ENCODE data around the gene ARPP21.

The ARPP21 gene

DNA sequence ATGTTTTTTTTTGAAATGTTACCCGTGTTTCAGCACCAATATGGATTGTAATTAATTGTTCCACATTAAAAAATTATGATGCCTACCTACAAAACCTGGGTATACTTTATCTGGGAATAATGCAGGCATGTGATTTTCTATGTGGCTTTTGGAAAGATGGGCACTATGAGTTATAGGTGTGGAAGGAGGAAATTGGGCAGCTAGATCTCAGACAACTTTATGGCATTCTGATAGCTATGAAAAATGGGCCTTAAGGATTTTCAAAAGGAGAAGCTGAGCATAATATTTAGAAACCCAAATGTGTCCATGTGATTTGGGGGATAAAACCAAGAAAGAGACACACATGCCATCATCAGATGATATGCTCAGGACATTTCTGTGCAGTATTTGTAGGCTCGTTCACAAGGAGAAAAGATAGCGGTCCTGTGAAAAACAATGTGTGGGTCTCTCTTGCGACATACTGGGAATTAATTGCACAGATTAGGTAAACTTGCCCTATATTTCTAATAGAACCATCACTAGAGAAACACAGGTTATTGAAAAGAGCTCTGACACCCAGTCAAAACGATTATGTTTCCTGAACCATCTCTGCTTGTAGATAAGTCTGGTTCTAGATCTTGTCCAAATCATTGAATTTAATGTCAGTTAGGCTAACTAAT, 35.3 kb downstream of the ARPP21 start:
- in situ Hi-C loops (cut with HindIII; ENCODE audit: low sequenced_read_pairs) = no loop called here

DNA sequence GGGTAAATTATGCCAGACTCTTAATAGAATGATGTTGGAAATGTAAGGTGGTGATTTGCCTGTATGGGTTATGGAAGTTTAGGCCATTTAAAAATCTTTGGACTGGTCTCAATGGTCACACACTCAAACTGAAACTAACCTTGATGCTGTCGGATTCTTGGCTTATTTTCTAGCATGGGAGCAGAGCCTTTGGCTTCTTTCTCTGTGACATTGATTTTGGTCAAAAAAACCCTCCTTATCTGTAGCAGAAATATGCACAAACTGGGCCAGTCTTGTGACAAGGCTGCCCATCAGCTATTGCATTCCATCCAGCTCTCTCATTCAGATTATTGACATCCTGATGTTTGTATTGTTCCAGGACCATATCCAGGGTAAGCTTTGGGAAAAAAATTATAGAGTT, 35.9 kb downstream of the ARPP21 start:
- in situ Hi-C loops (cut with HindIII; ENCODE audit: low sequenced_read_pairs) = no loop called here

DNA sequence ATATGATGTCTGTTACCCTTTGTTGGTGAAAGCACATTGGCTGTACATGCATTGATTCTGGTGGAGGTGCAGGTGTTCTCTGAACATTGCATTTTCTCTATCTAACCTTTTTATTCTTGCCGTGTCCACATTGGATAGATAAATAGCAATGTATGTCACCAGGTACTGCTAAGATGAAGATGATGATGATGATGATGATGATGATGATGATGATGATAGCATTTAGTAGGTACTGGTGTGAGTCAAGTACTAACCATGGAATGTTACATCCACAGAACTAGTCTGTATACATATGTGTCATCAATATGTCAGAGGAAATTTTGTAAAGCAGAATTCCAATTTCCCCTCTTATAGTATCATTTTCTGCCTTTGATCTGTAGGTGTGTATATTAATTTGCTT, 36.3 kb downstream of the ARPP21 start:
- in situ Hi-C loops (cut with HindIII; ENCODE audit: low sequenced_read_pairs) = no loop called here

DNA sequence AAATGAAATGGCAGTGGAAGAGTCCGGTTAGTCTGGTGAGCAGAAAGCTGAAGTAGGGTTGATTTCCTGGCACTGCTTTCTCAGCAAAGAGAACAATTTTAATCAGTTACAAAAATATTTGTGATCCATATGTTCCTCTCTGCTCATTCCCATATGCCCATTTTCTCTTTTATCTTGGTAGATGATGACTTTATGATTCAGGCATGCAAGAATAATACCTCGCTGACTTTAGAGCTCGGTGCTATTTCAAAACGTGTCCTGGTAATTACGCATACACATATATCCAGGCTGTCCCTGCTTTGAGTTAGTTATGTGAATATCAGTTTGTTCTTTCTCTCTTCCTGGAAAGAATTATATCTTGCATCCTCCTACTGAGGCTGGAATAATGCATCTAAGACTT, 38.5 kb downstream of the ARPP21 start:
- in situ Hi-C loops (cut with HindIII; ENCODE audit: low sequenced_read_pairs) = no loop called here

DNA sequence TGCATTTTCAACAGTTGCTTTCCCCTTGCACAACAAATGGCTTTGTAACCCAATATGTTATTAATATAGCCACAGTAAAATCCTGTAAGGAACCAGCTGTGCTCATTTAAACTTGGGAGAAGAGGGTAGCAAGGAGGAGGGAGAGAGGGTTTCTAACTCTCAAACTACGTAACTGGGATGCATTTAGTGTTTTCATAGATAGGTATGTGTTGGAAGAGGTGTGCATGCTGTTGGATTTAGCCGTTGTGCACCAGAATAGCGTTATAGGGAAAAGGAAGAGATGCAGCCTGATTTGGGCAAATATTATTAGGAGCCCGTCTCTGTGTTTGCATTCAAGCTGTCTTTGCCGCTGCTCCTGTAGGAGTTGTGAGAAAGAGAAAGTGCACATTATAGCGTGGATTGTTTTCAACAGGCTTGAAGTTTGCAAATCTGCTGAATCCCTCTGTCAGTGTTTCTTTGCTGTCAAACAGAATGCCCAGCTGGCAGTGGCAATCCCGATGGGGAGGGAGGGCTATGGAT, 39.4 kb downstream of the ARPP21 start:
- in situ Hi-C loops (cut with HindIII; ENCODE audit: low sequenced_read_pairs) = no loop called here

DNA sequence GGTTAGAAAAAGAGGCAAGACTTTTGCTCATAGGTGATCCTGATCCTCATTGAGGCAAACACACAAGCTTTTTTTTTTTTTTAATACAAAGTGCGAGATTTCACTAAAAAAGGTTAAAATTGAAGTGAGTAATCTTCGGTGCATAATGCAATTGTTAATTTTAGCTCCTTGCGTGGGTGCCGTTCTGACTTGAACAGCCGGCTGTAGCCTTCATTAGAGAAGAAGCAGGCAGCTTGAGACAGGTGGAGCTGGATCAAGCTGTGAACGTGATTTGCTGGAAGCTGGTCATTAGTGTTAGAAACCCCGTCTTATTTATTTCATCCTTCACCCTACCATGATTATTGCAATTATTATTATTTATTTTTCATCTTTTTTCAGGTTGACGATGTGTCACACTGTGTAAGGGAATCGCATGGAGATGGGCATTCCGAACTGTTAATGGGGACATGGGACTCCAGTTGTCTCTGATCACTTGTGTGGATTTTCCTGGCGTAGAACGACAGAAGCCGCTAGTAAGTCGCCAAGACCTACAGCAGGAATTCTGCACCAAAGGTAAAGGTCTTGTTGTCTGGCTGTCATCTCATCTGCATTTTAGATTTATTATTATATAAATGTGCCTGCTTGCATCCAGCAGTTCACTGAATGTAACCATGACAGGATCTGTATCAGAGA, 40.2 kb downstream of the ARPP21 start:
- in situ Hi-C loops (cut with HindIII; ENCODE audit: low sequenced_read_pairs) = no loop called here

DNA sequence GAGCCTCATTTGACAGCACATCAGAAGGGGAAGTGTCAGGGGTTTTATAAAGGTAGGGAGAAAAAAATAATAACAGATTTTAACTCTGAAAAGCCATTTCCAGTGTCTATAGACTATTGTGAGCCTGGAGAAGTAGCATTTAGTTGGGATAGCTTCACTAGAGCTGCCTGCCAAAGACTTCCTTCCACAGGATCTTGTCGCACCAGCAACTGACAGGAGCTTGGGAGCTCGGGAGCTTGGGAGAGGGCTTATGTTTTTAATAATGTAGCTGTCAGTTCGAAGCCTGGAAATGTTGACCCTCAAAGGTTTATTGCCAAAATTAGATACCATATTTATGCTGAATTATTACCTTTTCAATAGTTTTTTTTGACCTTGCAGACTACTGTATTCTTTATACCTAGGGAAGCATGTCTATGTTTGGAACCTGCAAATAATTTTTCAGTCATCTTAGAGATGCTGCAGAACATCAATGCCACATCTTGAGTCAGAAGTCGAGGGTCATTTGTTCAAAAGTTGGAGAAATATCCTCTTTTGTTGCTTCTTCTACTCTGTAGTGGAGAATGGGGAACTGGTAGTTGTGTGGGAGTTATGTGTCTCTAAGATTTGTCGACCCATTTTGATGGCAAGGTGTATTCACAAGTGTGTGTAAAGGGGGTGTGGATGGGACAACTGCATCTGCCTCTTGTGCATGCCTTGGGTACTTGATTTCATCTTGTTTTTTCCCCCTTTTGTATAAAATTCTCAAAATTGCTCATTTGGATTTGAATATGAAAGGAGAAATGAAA, 41.7 kb downstream of the ARPP21 start:
- in situ Hi-C loops (cut with HindIII; ENCODE audit: low sequenced_read_pairs) = no loop called here

DNA sequence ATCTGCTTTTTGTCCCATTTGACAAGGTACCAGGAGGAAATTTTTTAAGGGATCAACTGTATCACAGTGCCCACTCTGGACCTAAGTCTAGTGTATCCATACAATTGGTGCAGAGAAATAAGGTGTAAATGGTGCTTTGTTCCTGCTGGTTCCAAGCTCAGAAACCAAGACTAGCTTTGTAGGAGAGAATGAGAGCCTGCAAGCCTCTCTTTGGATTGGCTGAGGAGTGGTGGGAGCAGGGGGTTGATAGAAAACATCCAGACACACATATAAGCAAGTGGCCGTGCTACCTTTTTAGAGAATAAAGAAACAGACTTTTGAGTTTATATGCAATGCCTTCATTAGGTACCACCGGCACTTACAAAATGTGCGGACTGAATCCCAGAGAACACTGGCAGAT, 45.8 kb downstream of the ARPP21 start:
- in situ Hi-C loops (cut with HindIII; ENCODE audit: low sequenced_read_pairs) = no loop called here

DNA sequence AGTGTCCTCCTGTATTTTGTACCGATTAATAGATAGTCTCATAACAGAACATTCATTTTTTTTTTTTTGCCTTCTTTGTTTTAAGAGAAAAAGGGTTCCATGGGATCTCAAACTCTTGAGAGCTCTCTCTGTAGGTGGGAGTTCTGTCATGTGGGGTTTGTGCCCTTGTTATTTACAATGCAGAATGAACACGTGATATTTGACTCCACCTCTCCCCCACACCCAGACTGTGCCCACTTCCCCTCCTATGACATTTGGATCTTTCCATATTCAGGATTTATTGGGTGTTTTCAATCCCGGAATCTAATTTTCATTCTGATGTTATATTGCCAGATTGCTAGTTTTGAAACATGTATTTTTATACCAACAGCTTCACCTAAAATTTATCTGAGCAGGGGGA, 49.5 kb downstream of the ARPP21 start:
- in situ Hi-C loops (cut with HindIII; ENCODE audit: low sequenced_read_pairs) = no loop called here

DNA sequence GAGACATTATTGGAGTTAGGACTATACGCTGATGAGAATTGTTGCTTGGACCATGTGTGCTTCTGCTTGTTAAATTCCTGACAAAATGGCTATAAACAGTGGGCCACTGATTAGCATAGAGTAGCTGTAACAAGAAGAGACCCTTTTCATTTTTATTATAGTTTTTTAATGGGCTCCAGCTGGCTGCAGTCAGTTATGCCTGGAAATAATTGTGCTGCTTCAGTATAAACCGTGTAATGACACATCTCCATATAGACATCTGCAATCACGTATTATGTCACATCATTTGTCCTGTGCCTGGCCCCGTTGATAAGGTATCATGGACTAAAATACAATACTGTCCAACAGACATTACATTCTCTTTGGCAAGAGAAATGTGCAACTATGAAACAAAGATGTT, 50.9 kb downstream of the ARPP21 start:
- in situ Hi-C loops (cut with HindIII; ENCODE audit: low sequenced_read_pairs) = no loop called here

DNA sequence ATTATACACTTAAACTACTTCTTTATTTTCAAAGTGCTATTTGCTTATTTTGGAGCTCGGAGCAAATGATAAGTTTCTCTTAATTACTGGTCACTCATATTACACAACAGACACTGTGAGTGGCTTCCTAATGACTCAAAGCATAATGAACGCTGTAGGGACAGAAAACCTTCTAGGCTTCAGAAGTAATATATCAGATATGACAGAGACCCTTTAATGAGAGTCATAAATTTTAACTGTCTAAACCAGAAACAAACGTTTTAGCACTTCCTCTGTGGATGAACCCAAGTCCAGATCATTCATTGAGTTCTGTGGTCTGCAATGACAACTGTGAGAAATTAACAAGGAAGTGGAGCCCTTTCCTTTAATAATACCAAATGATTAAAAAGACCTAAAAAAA, 66.6 kb downstream of the ARPP21 start:
- in situ Hi-C loops (cut with HindIII; ENCODE audit: low sequenced_read_pairs) = no loop called here

DNA sequence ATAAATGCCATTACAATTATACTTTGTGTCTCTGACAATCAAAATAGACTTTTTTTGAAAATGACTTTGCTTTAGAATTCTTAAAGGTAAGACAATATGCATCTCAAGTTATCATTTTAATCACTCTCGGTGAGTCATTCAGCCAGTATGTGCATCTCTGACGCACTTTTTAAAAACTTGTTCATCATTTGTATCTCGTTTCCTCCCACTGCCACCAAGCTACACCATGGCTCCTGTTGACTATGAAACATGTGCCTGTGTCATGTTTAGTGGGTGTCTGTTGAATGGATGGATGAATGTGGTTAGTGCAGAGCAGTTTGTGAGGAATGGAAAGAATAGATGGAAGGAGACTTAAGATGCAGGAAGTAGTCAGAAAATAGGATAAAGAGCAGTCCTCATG, 68.6 kb downstream of the ARPP21 start:
- in situ Hi-C loops (cut with HindIII; ENCODE audit: low sequenced_read_pairs) = no loop called here

DNA sequence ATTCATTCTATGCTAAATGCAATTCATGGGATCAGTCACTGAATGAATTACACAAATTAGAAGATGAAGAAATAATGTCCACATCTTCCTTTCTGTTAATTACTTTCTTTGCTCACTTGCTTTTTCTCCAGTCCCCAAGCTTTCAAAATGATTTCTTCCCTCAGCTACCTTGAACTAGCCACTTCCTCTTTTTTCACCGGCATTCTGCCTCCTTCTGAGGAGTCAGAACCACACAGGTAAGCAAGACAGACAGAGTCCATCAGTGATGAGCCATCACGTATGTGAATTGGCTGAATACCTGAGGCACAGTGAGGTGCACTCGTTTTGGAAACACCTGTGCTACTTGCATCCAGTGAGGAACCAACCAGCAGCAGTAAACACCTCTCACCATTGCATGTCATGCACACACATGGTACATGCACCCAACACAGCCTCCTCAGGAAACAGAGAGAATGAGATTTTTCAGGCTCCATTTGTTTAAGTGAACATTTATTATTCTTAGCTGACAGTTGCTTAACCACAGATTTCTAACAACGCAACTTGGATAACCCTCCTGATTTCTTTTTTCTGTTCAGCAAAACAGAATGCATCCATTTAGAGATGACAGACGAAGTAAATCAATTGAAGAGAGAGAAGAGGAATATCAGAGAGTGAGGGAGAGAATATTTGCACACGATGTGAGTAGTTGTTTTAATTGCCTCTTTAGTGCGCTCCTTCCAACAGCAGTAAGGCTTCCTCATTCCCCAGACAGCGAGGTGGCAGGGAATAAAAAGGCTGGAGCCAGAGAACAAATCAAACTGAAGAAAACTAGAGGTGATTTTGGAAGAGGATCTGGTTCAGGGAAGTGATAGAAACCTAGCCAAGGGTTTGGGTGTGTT, 69.3 kb downstream of the ARPP21 start:
- in situ Hi-C loops (cut with HindIII; ENCODE audit: low sequenced_read_pairs) = no loop called here

DNA sequence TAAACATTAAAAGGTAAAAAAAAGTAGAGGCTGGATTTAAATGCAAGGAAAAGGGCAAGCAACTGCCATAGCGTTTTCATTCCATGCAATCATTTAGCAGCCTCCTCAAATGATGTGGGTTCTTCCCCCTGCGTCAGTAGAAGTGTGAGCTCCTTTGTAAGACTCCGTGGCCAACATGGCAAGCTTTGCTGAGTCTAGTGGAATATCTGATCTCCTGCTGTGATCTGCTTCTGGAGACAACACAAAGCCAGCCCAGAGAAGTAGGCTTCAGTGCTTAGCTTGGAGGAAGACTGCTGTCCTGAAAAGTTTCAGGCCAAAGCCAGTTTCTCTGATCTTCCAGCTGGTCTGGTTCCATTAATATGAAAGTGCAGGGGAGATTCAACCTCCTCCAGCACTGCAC, 70.4 kb downstream of the ARPP21 start:
- in situ Hi-C loops (cut with HindIII; ENCODE audit: low sequenced_read_pairs) = no loop called here

DNA sequence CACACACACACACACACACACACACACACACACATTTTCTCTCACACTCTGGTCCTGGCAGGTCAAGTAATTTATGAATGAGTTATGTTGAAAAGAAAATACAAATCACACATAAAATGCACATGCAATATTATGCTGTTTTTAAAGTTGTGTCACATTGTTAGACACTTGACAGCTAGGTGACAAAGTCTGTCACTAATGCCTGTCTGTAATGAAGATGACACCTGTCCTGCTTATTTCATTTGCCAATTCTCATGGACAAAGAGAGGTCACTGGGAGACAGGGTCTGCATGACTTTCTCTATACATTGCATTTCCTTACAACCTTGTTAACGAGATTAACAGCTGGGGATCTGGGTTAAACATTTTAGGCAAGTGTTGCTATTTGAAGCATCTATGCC, 71.2 kb downstream of the ARPP21 start:
- in situ Hi-C loops (cut with HindIII; ENCODE audit: low sequenced_read_pairs) = no loop called here

DNA sequence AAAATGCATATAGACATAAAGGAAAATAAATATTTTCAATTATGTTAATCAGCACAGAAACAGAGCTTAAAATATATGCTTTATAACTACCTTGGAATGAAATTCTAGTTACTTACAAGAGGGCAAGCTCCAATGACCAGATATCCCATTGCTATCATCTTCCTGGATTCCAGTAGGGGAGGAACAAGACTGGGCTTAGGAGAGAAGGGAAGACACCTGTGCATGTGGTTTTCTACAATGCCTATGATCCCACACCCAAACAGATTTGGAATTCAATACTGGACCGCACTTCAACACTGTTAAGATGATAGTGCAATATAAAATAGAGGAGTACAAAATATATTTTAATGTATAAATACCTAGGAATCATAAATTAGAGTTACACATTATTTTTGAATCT, 79.6 kb downstream of the ARPP21 start:
- in situ Hi-C loops (cut with HindIII; ENCODE audit: low sequenced_read_pairs) = no loop called here

DNA sequence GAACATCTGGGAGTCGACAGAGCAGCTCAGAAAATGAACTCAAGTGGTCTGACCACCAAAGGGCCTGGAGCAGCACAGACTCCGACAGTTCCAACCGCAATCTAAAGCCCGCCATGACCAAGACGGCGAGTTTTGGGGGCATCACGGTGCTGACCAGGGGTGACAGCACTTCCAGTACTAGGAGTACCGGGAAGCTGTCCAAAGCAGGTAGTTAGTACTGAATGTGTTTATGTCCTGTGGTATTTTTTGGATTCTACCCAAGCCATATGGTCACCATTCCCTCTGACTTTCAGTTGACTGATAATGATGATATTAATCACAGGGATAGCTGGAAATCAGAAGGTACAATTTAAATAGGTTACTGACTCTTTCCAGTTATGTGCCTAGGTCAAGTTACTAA, 82.3 kb downstream of the ARPP21 start:
- in situ Hi-C loops (cut with HindIII; ENCODE audit: low sequenced_read_pairs) = no loop called here

DNA sequence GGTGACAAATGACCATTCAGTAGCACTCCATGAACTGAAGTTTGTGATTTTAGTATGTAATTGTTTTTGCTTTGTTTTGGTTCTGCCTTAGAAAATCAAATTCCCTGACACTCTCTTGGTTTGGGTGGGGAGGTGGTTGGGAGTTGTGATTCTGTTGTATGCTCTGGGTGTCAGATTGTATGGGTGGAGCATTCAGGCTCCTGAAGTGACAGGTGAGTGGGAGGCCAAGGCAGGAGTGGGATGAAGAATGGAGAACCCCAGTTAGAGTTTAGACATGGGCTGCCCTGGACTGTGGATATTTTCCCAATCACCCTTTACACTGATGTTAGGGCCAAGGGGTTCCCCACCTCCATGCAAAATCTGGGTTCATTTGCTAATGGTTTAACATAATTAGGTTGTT, 83.6 kb downstream of the ARPP21 start:
- in situ Hi-C loops (cut with HindIII; ENCODE audit: low sequenced_read_pairs) = no loop called here

DNA sequence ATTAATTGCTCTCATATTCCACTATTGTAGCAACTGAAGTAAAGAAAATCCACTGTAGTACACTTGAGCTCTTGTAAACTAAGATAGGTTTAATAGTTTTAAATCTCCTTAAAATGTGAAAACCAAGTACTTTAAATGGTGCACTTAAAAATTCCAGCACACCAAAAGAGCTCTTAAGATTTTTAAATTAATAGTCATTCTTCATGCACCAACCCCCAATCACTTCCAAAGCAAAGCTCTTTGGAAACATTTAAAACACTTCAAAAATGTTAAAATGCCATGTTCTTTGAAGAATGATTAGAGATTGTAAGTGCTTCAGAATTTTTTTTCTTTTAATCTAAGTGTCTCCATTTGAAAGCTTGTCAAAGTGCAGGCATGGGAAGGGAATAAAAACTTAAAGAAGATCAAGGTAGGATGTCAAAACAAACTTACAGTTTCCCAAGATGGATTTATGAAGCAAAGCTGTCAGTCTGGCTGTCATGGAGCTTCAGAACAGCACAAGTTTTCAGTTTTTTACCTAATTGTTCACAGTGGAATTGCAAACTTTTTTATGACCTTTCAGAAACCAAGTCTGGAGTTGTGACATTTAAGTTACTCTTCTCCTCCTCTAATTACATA, 84.3 kb downstream of the ARPP21 start:
- in situ Hi-C loops (cut with HindIII; ENCODE audit: low sequenced_read_pairs) = no loop called here

DNA sequence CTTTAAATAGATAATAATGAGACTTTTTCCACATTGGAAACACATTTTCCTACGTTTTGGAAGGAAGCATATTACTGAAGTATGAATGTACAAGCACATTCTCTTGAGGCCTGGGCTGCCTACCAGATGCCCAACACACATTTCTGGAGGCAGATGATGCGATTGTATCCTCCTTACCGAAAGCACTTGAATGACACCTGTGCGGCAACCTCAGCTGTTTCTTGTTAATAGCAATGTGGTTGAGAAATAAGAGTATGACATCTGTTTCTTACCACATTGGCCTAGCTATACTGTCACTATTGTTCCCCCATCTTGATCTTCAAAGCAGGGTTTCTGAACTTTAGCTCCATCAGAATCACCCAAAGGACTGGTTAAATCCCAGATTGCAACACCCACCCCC, 84.8 kb downstream of the ARPP21 start:
- in situ Hi-C loops (cut with HindIII; ENCODE audit: low sequenced_read_pairs) = no loop called here

DNA sequence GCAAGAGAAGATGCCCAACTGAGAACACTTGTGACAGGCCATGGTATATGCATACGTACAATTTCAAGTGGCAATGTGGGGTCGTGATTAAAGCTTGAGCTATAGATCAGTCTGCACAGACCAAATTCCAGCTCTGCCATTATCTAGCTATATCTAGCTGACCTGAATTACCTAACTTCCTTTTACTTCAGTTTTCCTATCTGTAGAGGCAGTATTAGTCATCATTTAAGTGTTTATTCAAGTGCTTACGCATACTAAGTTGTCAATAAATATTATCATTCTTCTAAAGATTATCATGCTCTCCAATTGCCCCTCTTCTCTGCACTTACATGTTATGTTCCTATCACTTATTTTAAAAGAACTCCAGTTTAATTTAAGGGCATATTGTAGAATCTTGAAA, 87.9 kb downstream of the ARPP21 start:
- in situ Hi-C loops (cut with HindIII; ENCODE audit: low sequenced_read_pairs) = no loop called here

All from DLD1 (cell line).